Erythroblast (primary cell): Measurements from ENCODE around the gene ASCL2.

Source experiments
- GATA1 ChIP-seq: IDR thresholded peaks from 2 replicates; pipeline ENCODE4 v1.6.1; 2011; ENCODE audit warnings: low read depth, mild to moderate bottlenecking, control low read depth, low read length, moderate library complexity
- POLR2A ChIP-seq: IDR thresholded peaks from 2 replicates; pipeline ENCODE4 v1.6.1; 2011; ENCODE audit warnings: mild to moderate bottlenecking, low read length

GRCh38 chr11:2298795-2299761, 28.7 kb upstream of the ASCL2 start:
- TF ChIP-seq POLR2A (no peak), GATA1 (no peak)
